ENCODE data around the gene ITGB2. TPM values are rescaled to one million over a fixed set of nuclear protein-coding genes. Genes with fewer than 3 reads are reported as not detected.

ITGB2 gene
- total RNA-seq, 2 donors from 2014 or later = 16.7 to 63.6 TPM

GRCh38 chr21:44904141-44904923 is 16.4 kb downstream of the ITGB2 start:
- Histone ChIP-seq H3K27ac (no peak overlapping the region), H3K36me3 (no peaks in the 10 kb centered on the region), H3K4me1 (no peaks in the 10 kb centered on the region), H3K9me3 (no peaks in the 10 kb centered on the region), H3K27me3 (no peaks in the 10 kb centered on the region), H3K4me3 (no peak overlapping the region)
- DNase-seq (ENCODE audit: low spot score) = no peak
- TF ChIP-seq CTCF (IDR thresholded peaks at IDR 0.05) = no peak

- H3K9me3 ChIP-seq = no peaks in the 10 kb centered on the region
- no peaks in the 10 kb centered on the region for H3K27me3 ChIP-seq
- H3K36me3 ChIP-seq = no peaks in the 10 kb centered on the region
- H3K27ac ChIP-seq = no peak overlapping the region
- DNase-seq (ENCODE audit: low spot score) = no peak
- no peaks in the 10 kb centered on the region for H3K4me1 ChIP-seq
- H3K4me3 ChIP-seq = no peak overlapping the region
- TF ChIP-seq CTCF (IDR thresholded peaks at IDR 0.05) = no peak
Measured at GRCh38 chr21:44903689-44904088, 17.0 kb downstream of the ITGB2 start.

GRCh38 chr21:44903050-44903685 is 17.5 kb downstream of the ITGB2 start:
- no peak overlapping the region for H3K27ac ChIP-seq
- no peak for TF ChIP-seq CTCF (IDR thresholded peaks at IDR 0.05)
- H3K9me3 ChIP-seq = no peaks in the 10 kb centered on the region
- DNase-seq (ENCODE audit: low spot score) = no peak
- no peak overlapping the region for H3K4me3 ChIP-seq
- no peaks in the 10 kb centered on the region for H3K4me1 ChIP-seq
- no peaks in the 10 kb centered on the region for H3K36me3 ChIP-seq
- no peaks in the 10 kb centered on the region for H3K27me3 ChIP-seq

GRCh38 chr21:44902268-44903049 is 18.2 kb downstream of the ITGB2 start:
- TF ChIP-seq CTCF (IDR thresholded peaks at IDR 0.05) = no peak
- Histone ChIP-seq H3K4me1 (no peaks in the 10 kb centered on the region), H3K4me3 (no peak overlapping the region), H3K27ac (no peak overlapping the region), H3K9me3 (no peaks in the 10 kb centered on the region), H3K36me3 (no peaks in the 10 kb centered on the region), H3K27me3 (no peaks in the 10 kb centered on the region)
- no peak for DNase-seq (ENCODE audit: low spot score)

- Histone ChIP-seq H3K27me3 (no peaks in the 10 kb centered on the region), H3K27ac (no peak overlapping the region), H3K36me3 (no peaks in the 10 kb centered on the region), H3K4me1 (no peaks in the 10 kb centered on the region), H3K9me3 (no peaks in the 10 kb centered on the region), H3K4me3 (no peak overlapping the region)
- no peak for DNase-seq (ENCODE audit: low spot score)
- no peak for TF ChIP-seq CTCF (IDR thresholded peaks at IDR 0.05)
Measured at GRCh38 chr21:44901391-44902074, 19.2 kb downstream of the ITGB2 start.
